ENCODE data around the gene FOXP1.

DNA sequence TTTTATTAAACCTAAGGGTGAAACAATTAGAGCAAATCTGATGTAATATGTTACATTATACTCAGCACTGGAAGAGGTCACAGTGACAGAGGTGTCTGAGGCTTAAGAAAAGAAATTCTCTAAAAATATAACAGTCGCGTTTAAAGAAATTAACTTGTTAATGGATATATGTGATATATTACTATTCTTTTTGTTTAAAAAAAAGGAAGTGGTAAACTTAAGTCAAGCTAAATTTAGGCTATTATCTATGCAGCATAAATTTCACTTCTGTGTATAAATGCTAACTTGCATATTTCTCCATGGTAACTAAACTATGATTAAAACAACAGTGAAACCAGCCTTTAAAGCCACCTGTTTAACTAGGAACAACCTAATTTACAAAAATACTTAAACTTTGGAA lies 191.3 kb downstream of the FOXP1 start:
- TF ChIP-seq, protein P1, sequence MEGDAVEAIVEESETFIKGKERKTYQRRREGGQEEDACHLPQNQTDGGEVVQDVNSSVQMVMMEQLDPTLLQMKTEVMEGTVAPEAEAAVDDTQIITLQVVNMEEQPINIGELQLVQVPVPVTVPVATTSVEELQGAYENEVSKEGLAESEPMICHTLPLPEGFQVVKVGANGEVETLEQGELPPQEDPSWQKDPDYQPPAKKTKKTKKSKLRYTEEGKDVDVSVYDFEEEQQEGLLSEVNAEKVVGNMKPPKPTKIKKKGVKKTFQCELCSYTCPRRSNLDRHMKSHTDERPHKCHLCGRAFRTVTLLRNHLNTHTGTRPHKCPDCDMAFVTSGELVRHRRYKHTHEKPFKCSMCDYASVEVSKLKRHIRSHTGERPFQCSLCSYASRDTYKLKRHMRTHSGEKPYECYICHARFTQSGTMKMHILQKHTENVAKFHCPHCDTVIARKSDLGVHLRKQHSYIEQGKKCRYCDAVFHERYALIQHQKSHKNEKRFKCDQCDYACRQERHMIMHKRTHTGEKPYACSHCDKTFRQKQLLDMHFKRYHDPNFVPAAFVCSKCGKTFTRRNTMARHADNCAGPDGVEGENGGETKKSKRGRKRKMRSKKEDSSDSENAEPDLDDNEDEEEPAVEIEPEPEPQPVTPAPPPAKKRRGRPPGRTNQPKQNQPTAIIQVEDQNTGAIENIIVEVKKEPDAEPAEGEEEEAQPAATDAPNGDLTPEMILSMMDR (IDR thresholded peaks at IDR 0.05): no peak
- TF ChIP-seq POLR2A (IDR thresholded peaks at IDR 0.05): no peak
